ENCODE data around the gene C1orf53.
A peak's percentile ranks its signal among the peaks of the same experiment; 100 is the strongest.

The C1orf53 gene

GRCh38 chr1:197911857-197912696 lies 9.6 kb downstream of the C1orf53 start:
- H3K4me3 ChIP-seq (ENCODE audit: control insufficient read depth, low read depth, low read length), result peak overlapping the region; percentile 34
- TF ChIP-seq CTCF (IDR thresholded peaks at IDR 0.05; ENCODE audit: control insufficient read depth, insufficient read depth, low read depth, low read length, missing control alignments), result no peak
- no peak for DNase-seq (ENCODE audit: low read depth)

- TF ChIP-seq CTCF (IDR thresholded peaks at IDR 0.05; ENCODE audit: control insufficient read depth, insufficient read depth, low read depth, low read length, missing control alignments), result no peak
- H3K4me3 ChIP-seq (ENCODE audit: control insufficient read depth, low read depth, low read length), result peak overlapping the region; percentile 34; the same call in 1 of the 2 replicates
- no peak for DNase-seq (ENCODE audit: low read depth)
Measured at GRCh38 chr1:197912739-197913494, 10.5 kb downstream of the C1orf53 start.

GRCh38 chr1:197913495-197914276 lies 11.3 kb downstream of the C1orf53 start:
- no peak overlapping the region for H3K4me3 ChIP-seq (ENCODE audit: control insufficient read depth, low read depth, low read length)
- no peak for DNase-seq (ENCODE audit: low read depth)
- no peak for TF ChIP-seq CTCF (IDR thresholded peaks at IDR 0.05; ENCODE audit: control insufficient read depth, insufficient read depth, low read depth, low read length, missing control alignments)

- no peak overlapping the region for H3K4me3 ChIP-seq (ENCODE audit: control insufficient read depth, low read depth, low read length)
- DNase-seq (ENCODE audit: low read depth), result no peak
- TF ChIP-seq CTCF (IDR thresholded peaks at IDR 0.05; ENCODE audit: control insufficient read depth, insufficient read depth, low read depth, low read length, missing control alignments), result no peak
Measured at GRCh38 chr1:197914510-197914909, 12.1 kb downstream of the C1orf53 start.

- H3K4me3 ChIP-seq (ENCODE audit: control insufficient read depth, low read depth, low read length), result peak overlapping the region; percentile 92
- no peak for TF ChIP-seq CTCF (IDR thresholded peaks at IDR 0.05; ENCODE audit: control insufficient read depth, insufficient read depth, low read depth, low read length, missing control alignments)
- DNase-seq (ENCODE audit: low read depth), result no peak
Measured at GRCh38 chr1:197915260-197915861, 12.9 kb downstream of the C1orf53 start.

All from AG09309 (cell line).